Fibroblast of villous mesenchyme (primary cell): ENCODE measurements around the gene PIEZO2. TPM values are rescaled to one million over a fixed set of nuclear protein-coding genes. Genes with fewer than 3 reads are reported as not detected.

Experiments used
- DNase-seq: peaks from one replicate; pipeline ENCODE4 v3.0.0-alpha.2; 2010; ENCODE audit warnings: low read depth
- H3K4me3 ChIP-seq: 2 replicates; pipeline ENCODE4 v1.5.1; 2011; ENCODE audit warnings: low read depth, mild to moderate bottlenecking, low read length
- CTCF ChIP-seq: IDR thresholded peaks from 2 replicates; pipeline ENCODE4 v1.5.1; 2012; ENCODE audit warnings: low read depth, mild to moderate bottlenecking, low read length; ENCODE audit not compliant: insufficient read depth
- total RNA-seq: library from RNA; depleted of rRNA; stranded (reverse); fragments of >200 nt; gene quantifications from 2 replicates; pipeline ENCODE4 v1.2.3, GENCODE V29; 2012

PIEZO2 gene
- total RNA-seq, 1 donor, result 1.7 TPM

- no peak for TF ChIP-seq CTCF
- H3K4me3 ChIP-seq, result no peak overlapping the region
- peak; percentile 63 for DNase-seq
Observed at GRCh38 chr18:10912790-10913545, 236.4 kb downstream of the PIEZO2 start.

GRCh38 chr18:10909724-10910123, 239.6 kb downstream of the PIEZO2 start:
- no peak for TF ChIP-seq CTCF
- no peak for DNase-seq
- no peak overlapping the region for H3K4me3 ChIP-seq

GRCh38 chr18:10908760-10909159, 240.6 kb downstream of the PIEZO2 start:
- TF ChIP-seq CTCF, result no peak
- no peak for DNase-seq
- no peak overlapping the region for H3K4me3 ChIP-seq

- DNase-seq, result no peak
- TF ChIP-seq CTCF, result no peak
- no peak overlapping the region for H3K4me3 ChIP-seq
Observed at GRCh38 chr18:10907749-10908148, 241.6 kb downstream of the PIEZO2 start.

GRCh38 chr18:10901329-10901728, 248.0 kb downstream of the PIEZO2 start:
- no peak for TF ChIP-seq CTCF
- no peak for DNase-seq

GRCh38 chr18:10900435-10900834, 248.9 kb downstream of the PIEZO2 start:
- DNase-seq, result no peak
- no peak overlapping the region for H3K4me3 ChIP-seq
- no peak for TF ChIP-seq CTCF

More at GRCh38 chr18:10901329-10901728, 248.0 kb downstream of the PIEZO2 start:
- no peak overlapping the region for H3K4me3 ChIP-seq

GRCh38 chr18:10899481-10899880, 249.9 kb downstream of the PIEZO2 start:
- TF ChIP-seq CTCF, result no peak
- H3K4me3 ChIP-seq, result no peak overlapping the region
- DNase-seq, result no peak
